Measurements from ENCODE around the gene SRGAP2B. TPM values are rescaled to one million over a fixed set of nuclear protein-coding genes. Genes with fewer than 3 reads are reported as not detected.
"Not testable (repeated sequence)": the region's sequence is repeated elsewhere in the genome, so short reads cannot be mapped to it uniquely, and the experiment has no call there.

SRGAP2B gene
- polyA plus RNA-seq, 3 donors: 26.3 to 42.6 (median 31.5) TPM

DNA sequence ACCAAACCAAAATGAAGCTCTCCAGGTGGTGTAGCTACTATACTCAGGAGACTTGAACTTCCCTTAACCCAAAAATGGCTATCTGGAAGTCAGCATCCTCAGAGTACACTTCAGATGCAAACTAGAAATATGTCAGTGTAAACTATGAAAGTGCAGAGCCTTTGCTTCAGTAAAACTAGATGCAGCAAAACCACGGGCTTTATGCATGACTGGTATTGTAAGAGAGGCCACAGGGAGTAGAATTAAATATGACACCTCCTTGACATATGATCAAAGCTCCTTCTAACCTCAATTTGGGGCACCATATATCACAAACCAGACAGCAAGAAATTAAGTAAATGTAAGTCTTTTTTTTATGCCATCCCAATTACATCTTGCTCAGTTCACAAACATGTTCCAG lies 47.6 kb downstream of the SRGAP2B start:
- DNase-seq: not testable (repeated sequence)

DNA sequence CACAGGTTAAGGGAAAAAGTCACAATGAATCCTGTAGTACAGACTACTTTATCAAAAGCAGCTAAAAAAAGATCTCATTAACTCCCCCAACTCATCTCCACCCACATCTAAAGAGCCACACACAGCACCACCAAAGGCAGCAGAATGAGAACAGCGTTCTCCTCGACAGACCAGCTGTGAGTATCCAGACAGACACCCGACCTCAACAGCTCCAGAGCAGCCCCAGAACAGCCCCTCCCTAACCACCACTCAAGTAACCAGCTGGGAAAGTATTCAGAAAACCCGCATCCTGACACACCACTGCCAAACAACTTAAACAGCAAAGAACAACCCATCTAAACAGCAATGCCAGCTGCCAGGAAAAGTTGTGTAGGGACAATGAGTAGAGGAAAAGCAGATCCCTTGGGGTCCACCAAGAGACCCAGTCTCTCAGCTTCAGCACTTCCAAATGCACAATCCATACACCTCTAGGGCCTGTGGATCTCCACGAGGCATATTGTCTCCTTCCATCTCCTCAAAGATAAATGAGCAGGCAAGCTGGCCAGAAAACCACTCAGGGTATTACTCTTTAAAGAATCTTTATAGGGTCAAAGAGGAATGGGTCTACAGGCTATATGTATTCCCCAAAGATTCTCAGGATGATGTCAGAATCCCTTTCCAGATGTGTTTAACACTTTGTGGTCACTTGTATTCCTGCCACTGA lies 49.4 kb downstream of the SRGAP2B start:
- DNase-seq: not testable (repeated sequence)

DNA sequence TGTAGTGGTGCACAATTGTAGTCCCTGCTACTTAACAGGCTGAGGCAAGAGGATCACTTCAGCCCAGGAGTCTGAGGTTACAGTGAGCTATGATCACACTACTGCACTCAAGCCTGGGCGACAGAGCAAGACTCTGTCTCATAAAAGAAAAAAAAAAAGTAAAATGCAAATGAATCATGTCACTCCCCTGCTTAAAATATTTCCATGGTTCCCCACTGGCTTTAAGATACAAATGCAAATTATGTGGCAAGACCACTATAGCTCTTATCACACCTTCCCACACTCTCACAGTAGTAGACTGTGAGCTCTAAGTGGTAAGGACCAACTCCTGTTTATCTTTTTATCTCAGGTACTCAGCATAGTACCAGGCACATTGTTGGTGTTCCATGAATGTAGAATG lies 53.6 kb downstream of the SRGAP2B start:
- DNase-seq: not testable (repeated sequence)

DNA sequence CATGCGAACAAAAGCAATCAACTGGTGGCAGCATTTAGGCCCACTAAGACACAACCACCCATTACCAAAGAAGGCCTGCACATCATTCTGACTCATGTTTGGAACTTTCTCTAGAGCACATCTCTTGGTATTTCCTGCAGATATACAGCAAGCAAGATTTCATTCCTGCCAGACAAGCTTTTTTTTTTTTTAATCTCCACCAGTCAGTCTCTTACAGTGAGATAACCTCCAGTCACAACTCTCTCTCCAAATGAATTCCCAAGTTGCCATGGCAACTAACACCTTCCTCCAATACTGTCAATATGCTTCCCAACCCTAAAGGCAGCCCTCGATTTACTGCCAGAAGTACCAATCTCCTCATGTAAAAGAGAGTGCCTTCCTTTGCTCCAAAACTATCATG lies 59.1 kb downstream of the SRGAP2B start:
- DNase-seq: not testable (repeated sequence)

DNA sequence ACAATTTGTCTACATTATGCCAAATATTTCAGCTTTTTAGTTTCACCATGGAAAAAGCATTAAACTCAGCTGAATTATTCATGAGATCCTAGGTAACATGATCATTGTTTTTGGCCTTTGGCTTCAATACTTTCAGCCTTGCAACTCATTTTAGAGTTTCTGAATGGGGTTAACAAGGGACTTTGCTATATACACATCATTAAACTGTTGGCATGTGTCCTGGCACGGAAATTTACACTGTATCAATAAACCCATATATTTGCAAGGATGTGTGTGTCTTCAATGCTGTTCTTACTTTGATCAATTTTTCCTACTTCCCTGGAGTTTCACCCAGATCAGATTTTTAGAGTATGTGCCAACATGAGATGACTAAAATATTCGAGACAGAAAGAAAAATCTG lies 61.6 kb downstream of the SRGAP2B start:
- not testable (repeated sequence) for DNase-seq

DNA sequence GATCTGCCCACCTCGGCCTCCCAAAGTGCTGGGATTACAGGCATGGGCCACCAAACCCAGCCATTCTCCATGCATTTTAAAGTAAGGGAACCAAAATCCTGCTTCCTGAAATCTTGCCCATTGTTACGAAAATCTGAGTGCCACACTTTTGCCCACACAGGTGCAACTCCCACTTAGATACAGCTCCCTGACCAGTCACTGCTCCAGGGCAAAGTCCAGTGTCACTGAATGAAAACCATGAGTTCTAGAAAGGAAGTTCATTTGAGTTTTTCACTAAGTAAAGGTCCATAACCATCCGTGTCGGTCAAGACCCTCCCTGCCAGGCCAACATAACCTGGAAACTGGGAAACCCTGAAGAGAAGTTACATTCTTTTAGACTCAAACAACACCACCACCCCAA lies 67.9 kb downstream of the SRGAP2B start:
- DNase-seq: not testable (repeated sequence)

DNA sequence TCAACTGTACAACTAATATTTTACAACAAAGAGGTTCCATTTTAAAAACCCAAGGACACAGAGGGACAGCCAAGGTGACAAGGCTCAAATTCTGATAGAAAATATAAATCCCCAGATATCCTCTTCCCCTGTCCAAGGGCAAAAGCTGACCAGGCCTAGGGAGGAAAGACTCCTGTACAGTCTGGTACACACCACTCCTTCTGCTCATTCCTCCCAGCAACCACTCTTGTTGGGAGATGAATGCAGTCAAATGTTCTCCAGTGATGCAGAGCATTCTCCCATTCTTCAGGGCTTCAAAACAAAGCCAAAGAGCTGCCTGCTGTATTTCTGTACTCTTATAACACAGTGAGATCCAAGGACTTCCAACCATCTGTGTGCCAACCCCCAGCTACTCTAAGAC lies 69.8 kb downstream of the SRGAP2B start:
- DNase-seq: not testable (repeated sequence)

DNA sequence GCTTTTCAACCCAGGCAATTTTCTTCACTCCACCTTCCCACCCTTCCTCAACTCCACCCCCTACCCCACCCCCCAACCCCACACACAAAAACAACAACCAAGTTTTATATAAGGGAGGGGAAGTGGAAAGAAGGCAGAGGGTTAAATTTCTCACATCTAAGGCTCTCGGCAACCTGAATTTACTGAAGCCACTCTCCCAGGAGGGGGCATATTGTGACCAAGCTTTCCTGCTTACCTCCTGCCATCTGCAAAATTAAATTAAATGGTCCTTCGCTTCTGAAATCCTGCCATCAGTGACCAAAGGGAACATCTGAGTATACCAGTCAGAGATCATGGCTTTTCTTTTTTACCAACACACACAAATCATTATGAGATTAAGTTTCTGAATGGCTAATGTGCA lies 72.9 kb downstream of the SRGAP2B start:
- not testable (repeated sequence) for DNase-seq

DNA sequence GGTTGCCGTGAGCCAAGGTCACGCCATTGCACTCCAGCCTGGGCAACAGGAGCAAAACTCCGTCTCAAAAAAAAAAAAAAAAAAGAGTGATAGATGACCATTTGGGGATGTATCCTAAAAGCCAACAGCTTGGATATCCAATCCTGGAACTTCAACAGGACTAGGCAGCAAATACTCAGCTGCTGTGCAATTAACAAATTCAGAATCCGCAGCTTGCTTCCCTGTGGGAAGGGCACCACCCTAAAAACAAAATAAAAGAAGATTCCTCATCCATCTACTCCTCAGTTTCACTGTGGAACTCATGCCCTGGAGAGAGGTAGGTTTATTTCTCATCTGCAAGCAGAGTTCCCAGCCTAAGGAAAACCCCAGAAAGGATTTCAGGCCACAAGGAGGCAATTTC lies 73.4 kb downstream of the SRGAP2B start:
- not testable (repeated sequence) for DNase-seq

DNA sequence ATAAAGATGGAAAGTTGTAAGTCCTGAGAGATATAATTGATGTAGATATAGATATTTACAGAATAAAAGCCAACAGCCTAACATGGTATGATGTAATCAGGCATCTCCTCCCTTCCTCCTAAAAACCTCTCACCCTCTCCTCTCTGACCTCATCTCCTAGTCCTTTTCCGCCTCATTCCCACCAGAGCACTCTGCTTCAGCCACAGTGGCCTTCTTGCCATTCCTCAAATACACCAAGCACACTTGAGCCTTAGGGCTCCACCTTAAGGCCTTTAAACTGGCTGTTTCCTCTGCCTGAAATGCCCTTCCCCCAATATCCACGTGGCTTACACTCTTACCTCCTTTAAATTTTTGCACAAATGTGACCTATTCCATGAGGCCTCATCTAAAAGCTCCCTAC lies 75.4 kb downstream of the SRGAP2B start:
- not testable (repeated sequence) for DNase-seq

DNA sequence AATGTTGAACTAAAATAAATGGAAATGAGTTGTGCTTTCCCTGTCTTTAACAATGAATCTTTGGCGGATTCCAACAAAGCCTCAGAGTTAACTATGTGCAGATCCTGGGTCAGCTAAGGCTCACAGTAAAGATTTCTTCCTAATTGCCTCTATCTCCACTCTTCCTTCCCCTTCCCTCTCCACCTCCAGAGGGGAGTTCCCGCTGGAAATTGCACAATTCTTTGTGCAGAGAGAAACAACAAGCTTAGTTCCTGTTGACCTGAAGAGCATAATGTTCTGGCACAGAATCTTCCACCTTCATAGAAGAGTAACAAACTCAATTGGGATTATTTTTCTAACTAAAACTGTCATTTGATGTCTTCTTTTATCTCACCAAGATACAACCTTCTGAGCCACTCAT lies 77.4 kb downstream of the SRGAP2B start:
- DNase-seq: not testable (repeated sequence)

DNA sequence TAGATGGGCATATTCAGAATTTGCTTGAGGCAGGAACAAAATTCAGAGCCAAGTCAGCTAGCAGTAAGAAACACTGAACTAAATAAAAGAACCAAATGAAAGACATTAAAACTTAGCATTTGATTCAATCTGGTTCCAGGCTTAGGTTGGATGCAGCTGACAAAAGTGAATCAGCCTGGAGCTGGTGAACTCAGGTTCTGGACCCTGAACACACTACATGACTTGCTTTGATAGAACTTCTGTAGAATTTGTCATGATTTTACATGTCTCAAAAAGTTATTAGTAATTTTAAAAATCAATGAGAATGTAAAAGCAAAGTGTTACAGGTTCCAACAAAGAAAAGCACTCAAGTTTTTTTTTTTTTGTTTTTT lies 78.7 kb downstream of the SRGAP2B start:
- DNase-seq: not testable (repeated sequence)

DNA sequence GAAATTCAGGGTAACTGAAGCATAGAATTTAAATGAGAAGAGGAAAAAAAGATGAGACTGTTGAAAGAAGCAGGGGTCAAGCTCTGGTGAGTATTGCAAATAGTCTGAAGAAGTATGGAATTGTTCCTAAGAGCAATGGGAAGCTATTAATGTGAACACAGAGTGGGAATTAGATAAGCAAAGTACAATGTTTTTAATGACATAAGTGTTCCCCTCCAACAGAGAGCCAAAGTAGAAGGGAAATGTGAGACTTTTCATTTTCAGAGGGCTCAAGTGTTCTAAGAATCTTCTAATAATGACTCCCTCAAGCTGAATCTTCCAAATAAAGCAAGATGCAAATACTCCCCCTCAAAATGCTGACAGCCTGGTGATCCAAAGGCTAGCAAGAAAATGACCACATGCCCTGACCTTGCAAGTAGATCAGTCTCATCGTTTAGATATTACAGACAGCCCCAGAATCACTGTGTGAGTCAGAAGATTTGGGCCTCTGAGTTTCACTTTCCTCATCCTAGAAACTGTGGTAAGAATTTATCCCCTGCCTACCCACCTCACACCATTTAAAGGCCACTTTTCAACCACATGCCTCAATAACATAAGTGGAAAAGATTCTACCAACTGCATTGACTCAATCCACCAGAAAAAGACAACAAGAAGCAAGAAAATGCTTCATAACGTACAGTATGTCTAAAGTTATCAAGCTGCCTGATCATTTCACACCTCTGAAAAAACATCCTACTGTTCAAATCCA lies 79.2 kb downstream of the SRGAP2B start:
- not testable (repeated sequence) for DNase-seq

DNA sequence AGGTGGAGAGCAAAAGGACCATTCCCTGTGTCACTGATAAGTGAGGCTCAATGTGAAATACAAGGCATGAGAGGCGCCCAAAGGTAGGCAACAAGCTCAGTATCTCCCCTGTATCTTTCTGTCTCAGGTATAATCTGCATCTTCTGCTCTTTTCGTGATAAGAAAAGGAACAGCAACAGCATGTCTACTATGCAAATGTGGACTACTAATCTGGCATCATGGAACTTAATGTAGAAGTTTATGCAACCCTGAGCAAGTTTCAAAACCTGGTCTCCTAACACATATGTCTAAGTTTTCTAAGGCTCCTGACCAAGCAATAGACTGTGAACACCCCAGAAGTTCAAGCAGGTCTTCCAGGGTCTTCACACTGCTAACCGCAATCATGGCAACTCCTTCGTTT lies 81.8 kb downstream of the SRGAP2B start:
- DNase-seq: not testable (repeated sequence)

DNA sequence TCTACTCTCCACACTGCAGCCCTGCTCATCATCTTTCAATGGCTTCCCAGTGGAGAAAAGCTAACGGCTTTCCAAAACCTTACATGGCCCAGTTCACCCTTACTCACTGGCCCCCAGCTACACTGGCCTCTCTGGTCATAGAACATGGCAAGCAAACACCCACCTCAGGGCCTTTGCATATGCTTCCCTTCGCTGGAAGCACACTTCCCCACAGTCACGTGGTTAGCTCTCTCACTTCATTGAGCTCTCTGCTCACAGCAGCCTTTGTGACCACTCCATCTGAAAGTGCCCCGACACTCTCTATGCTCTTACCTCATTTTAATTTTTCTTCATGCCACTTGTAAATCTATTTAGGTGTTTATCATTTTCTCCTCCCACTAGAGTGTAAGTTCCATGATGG lies 83.3 kb downstream of the SRGAP2B start:
- DNase-seq: not testable (repeated sequence)

DNA sequence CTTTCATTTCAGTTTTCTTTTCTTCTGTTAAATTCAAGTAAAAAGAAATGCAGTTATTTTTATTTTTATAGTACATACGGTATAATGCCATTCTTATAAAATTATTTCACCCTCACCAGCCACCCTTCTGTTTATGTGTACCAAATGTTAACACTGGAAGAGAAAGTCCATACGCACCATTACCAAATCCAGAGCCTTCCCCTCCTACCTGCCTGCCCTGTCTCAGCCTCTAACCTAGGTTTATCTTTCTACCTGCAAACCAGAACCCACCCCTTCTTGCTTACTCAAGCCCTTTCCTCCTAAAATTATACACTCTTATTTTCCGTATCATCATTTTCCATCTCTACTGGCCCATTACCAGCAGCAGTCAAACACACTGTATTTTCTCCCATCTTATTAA lies 84.5 kb downstream of the SRGAP2B start:
- not testable (repeated sequence) for DNase-seq

DNA sequence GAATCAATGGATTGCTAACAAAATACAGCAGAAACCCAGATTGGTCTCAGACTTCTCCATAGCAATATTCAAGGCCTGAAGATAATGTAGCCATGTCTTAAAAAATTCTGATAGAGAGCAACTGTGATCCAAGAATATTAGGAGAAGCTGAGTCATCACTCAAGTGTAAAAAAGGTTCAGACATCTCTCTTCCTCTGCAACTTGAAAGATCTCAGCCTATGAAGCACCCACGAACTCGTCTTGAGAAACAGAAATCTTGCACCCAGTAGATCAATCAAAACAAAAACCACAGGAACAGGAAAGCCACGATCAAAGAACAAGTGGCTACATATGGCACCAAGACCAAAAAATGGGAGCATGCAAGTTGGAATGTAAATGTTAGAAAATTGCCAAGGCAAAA lies 85.2 kb downstream of the SRGAP2B start:
- DNase-seq: not testable (repeated sequence)

DNA sequence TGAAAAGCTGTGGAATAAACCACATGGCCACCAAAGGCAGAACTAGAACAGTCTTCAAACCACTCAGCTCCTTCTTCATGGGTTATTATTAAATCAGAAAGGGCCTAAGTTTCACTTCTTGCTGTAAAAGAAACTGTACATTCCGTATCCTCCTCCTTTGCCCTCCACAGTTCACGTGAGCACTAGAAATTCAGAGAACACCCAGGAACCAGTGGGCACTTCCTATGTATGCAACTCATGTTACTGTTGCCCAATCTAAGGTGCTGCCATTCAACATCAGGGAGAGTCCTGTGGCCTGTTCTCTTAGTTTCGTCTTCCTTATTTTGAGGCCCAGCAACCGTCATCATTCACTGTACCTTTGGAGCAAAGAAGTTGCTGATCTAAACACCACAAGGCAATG lies 86.7 kb downstream of the SRGAP2B start:
- not testable (repeated sequence) for DNase-seq

DNA sequence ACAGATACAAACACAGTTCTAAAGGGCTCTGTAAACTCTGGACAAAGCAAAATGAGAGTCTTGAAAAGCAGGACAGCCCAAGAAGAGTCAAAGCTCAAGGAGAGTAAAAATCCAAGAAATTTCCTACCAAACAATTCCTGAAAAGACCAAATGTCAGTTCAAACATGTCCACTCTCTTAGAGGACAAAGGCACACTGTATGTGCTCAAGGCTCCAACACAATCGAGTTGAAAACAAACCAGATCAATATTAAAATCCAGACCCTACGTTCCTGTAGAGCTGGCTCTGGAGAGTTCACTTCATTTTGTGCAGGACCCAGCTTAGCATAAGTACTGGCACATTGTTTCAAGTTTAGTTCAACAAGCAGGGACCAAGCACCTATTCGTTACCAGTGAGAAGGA lies 90.0 kb downstream of the SRGAP2B start:
- DNase-seq: not testable (repeated sequence)

DNA sequence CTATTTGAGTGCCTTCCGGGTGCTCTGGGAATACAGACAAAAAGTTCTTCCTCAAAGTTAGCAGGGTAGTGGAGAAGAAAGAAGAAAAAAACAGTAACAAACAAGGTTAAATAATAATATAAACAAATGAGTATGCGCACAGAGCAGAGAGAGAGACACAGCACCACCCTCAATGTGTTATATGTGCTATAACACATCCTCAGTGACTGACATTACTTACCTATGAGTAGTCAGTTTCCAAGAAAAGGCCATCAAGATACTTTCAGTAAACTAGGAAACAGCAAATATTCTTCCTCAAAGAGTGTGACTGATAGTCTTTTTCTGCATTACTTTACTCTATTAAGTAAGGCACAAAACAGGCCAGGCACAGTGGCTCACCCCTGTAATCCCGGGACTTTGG lies 93.7 kb downstream of the SRGAP2B start:
- not testable (repeated sequence) for DNase-seq

DNA sequence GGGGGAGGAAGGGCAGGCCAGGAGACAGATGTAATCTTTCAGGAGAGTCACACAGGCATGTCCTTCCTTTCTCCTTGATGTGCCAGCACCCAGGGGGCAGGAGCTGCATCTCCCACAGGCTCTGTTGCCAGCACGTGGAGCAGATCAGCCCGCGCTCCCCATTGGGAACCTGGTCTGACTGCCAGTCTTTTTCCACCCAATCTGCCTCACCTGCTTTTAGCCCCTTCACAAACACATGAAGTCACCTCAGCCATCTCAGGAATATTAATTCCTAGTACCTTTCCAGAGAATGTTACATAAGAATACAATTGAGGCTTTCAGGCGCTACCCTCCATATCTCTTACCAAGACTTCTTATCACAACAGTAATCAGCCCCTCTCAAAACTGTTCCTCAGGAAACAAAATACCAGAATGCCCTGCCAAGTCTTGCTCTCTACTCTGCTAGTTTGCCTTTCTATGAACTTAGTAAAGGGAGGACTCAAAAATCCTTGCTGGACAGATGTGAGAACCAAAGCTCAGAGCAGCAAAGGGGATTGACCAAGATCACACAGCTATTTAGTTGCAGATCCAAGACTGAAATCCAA lies 94.3 kb downstream of the SRGAP2B start:
- DNase-seq: not testable (repeated sequence)

DNA sequence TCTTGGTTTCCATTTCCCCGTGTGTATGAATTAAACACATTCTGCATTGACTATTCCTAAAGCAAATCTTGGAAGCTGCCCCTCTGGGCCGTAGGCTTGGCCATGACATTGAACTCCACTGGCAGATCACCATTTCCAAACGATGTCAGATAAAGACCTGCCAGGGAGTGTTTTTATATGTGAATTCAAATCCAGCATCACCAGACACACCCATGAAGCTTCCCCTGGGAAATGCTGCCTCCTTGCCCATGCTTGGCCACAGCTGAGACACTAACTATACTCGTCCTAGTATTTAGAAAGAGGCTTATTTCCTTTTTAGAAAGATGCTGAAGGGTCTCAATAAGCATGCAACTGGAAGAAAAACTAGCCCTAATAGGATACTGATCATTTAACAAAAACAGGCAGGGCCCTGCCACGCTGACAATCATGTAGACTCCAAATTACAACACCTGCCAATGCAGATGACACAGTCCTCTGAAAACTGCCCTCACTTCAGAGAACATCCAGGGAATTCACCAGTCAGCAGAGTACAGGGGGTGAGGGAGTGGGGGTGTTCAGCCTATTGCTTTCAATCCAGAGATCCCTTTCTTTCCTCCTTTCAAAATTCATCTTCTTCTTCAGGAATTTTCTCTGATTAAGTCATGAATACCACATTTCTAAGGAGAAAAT lies 94.9 kb downstream of the SRGAP2B start:
- not testable (repeated sequence) for DNase-seq

DNA sequence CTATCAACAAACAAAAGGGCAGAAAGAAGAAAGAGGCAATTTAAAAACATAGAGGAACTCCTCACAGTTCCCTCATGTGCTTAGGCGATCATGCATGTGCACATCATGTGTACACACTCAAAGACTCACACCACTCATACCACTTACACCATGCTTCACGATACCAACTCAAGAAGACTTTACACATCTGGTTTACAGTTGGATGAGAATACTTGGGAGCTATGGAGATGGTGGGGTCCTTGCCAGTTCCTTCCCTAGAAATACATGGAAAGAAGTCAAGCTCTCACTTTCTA lies 96.2 kb downstream of the SRGAP2B start:
- DNase-seq: not testable (repeated sequence)

Data from renal pelvis (tissue), 4 donors.